Measurements from ENCODE around the gene C3orf62. TPM values are rescaled to one million over a fixed set of nuclear protein-coding genes. Genes with fewer than 3 reads are reported as not detected.

The C3orf62 gene
- total and polyA plus RNA-seq, 9 of the 15 experiments (the other 6 are each of a cell fraction or from before 2014, with no cell fraction given), result 1.3 to 5.7 (median 3.4) TPM

- no peak for TF ChIP-seq CHD7 (IDR thresholded peaks at IDR 0.05; ENCODE audit: low read depth, low read length)
- TF ChIP-seq ZNF589 (CRISPR knock-in tag; IDR thresholded peaks at IDR 0.05; ENCODE audit: low read depth), result no peak
- no peak for TF ChIP-seq CUX1 (CRISPR knock-in tag; IDR thresholded peaks at IDR 0.05)
- TF ChIP-seq ZNF253 (CRISPR knock-in tag; conservative IDR thresholded peaks at IDR 0.05), result no peak
- no peak for TF ChIP-seq POLR2A (conservative IDR thresholded peaks at IDR 0.05)
- no peak for TF ChIP-seq TEAD1 (CRISPR knock-in tag; IDR thresholded peaks at IDR 0.05)
- no peak for TF ChIP-seq HNRNPK (IDR thresholded peaks at IDR 0.05; ENCODE audit: low read depth, low read length, poor library complexity, severe bottlenecking)
- no peak for TF ChIP-seq MLX (CRISPR knock-in tag; conservative IDR thresholded peaks at IDR 0.05)
- TF ChIP-seq MCM2 (IDR thresholded peaks at IDR 0.05; ENCODE audit: low read depth), result no peak
- TF ChIP-seq ZKSCAN8 (CRISPR knock-in tag; IDR thresholded peaks at IDR 0.05), result no peak
- no peak for TF ChIP-seq JUN (IDR thresholded peaks at IDR 0.05; ENCODE audit: borderline replicate concordance, low read depth, low read length)
- no peak for TF ChIP-seq JUN (CRISPR knock-in tag; IDR thresholded peaks at IDR 0.05; ENCODE audit: borderline replicate concordance)
Measured at GRCh38 chr3:49278548-49278947, 1.5 kb upstream of the C3orf62 start (continued).
